GM21381 (cell line): Measurements from ENCODE around the gene DTX3.
"Not testable (repeated sequence)": the region's sequence is repeated elsewhere in the genome, so short reads cannot be mapped to it uniquely, and the experiment has no call there.

Source experiments
- ATAC-seq: cut with Tn5 transposase; IDR thresholded peaks from one replicate; pipeline ENCODE4 v1.9.1; 2021; ENCODE audit warnings: mild to moderate bottlenecking, moderate library complexity; ENCODE audit not compliant: unreplicated experiment

Gene DTX3

DNA sequence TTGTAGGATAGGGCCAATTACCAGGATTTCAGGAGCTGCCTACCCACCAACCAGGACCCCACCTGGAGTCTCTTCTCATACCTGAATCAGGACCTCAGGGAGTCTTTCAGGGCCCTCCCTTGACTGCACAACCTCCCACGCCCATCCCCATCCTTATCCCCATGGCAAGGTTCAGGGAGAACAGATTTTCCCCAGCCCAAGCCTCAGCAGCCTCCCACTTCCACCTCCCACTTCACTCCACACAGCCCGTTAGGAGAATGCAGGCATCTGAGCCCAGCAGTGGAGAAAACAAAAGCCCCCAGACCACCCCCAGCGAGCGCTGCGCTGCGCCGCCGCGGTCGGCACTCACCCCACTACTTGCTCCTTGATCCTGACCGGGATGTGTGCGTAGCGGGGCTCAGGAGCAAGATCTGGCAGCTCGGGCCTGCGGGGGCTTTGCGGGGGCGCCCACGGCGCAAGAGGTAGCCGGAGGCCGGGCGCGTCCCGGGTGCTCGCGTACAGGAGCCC lies 27.0 kb downstream of the DTX3 start:
- ATAC-seq: no peak

GRCh38 chr12:57632073-57632957 lies 27.7 kb downstream of the DTX3 start:
- ATAC-seq: no peak

DNA sequence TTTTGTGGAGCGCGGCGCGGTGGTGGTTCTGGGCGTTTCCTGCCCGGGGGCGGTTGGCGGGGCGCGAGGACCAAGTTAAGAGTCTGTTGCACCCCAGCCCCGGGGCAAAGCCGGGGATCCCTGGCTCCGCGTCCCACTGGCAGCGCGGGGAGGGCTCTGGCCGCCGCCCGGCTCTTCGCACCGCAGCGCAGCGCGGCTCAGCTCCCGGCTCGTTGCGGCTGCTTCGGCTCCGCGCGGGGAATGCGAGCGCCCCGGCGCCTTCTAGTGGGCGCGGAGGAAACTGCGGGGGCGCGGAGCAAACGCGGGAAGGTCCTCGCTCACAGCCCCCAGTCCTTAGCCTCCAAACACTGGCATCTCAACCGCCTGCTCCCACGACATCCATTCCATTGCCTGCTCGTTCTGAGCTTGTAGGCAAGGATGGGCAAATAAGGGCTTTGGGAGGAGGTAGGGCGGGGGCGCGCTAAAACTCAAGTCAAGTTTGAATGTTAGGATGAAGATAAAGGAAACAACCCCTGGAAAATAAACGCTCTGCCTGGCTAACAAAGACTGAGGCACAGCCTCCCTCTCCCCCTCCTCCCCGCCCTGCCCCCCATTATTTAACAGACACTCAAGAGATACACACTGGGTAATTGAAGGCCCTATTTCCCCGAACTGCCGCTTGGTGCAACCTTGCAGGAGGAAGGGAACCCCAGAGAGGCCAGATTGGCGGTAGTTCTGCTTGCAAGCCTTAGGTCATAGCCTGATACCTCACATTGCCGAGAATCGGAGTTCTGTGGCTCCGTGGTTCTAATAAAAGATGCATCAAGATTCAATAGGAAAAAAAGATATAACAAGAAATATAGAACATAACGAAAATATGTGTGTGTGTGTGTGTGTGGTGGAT lies 28.6 kb downstream of the DTX3 start, which contains the start of gene B4GALNT1:
TSS of gene B4GALNT1 (minus strand) at position 244 of the 883 bp plus-strand sequence. CDS start 1,069 bp downstream, outside the sequence.
- ATAC-seq: peak; percentile 77

GRCh38 chr12:57636731-57637130 lies 32.1 kb downstream of the DTX3 start:
- not testable (repeated sequence) for ATAC-seq

- no peak for ATAC-seq
Observed at GRCh38 chr12:57637364-57637763, 32.7 kb downstream of the DTX3 start.

GRCh38 chr12:57638096-57638495 lies 33.5 kb downstream of the DTX3 start:
- no peak for ATAC-seq

DNA sequence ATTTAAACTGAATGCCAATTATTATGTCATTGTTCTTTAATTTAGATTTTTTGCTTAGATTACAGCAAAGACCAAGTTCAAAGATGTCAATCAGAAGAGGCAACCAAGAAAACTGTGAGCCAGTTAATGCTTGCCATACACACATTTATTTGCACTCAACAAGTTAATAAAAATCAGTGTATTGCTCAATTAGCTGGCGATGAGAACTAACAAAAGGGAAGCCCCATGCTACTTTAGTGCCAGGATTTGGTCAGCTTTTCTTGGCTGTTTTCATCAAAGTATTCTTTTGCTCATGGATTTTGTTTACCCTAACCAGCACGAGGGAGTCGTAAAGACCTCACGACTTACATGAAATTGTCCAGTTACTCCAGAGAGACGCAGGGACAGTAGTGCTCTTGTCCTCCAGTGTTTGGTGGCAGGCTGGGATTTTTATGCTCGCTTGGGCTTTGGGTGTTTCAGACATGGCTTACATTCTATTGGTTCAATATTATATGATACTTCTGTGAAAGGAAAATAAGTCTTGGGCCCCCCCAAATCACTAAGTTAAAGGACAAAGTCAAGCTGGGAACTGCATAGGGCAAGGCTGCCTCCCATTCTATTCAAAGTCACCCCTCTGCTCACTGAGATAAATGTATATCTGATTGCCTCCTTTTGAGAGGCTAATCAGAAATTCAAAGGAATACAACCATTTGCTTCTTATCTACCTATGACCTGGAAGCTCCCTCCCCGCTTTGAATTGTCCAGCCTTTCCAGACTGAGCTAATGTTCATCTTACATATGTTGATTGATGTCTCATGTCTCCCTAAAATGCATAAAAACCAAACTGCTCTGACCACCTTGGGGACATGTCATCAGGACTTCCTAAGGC lies 35.8 kb downstream of the DTX3 start:
- ATAC-seq: no peak

- no peak for ATAC-seq
Observed at GRCh38 chr12:57641699-57642442, 37.2 kb downstream of the DTX3 start.

DNA sequence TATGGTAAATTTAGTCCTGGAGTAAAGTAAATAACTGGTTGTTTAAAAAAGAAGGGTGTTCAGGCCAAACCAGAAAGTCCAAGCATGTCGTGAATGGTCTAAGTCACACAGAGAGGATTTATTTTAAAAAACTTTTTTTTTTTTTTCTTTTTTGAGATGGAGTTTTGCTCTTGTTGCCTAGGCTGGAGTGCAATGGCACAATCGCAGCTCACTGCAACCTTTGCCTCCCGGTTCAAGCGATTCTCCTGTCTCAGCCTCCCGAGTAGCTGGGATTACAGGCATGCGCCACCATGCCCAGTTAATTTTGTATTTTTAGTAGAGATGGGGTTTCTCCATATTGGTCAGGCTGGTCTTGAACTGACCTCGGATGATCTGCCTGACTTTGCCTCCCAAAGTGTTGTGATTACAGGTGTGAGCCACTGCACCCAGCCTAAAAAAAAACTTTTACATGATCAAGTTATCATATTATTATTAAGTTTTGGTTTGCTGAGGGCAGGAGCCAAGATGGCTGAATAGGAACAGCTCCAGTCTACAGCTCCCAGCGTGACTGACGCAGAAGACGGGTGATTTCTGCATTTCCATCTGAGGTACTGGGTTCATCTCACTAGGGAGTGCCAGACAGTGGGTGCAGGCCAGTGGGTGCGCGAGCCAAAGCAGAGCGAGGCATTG lies 41.5 kb downstream of the DTX3 start:
- ATAC-seq: not testable (repeated sequence)

GRCh38 chr12:57646659-57647049 lies 42.0 kb downstream of the DTX3 start:
- ATAC-seq: not testable (repeated sequence)

DNA sequence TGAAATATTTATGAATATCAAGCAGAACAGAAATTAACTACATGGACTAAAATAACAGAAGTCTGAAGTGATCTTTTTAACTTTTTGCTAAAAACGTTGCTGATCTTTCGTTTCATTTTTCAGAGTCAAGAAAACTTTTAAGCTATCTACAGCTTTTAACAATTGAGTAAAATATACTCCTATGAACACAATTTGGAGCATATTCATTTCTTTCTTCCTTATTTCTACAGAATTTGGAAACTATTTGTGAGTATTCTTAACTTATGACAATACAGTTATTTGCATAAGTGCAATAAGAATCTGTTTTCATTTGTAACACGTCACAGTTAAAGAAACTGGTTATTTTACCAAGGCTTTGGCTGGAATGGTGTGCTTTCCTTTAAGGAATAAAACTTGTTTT lies 49.4 kb downstream of the DTX3 start:
- no peak for ATAC-seq

GRCh38 chr12:57655541-57656240 lies 51.1 kb downstream of the DTX3 start:
- no peak for ATAC-seq

- not testable (repeated sequence) for ATAC-seq
Observed at GRCh38 chr12:57656408-57656807, 51.8 kb downstream of the DTX3 start.

DNA sequence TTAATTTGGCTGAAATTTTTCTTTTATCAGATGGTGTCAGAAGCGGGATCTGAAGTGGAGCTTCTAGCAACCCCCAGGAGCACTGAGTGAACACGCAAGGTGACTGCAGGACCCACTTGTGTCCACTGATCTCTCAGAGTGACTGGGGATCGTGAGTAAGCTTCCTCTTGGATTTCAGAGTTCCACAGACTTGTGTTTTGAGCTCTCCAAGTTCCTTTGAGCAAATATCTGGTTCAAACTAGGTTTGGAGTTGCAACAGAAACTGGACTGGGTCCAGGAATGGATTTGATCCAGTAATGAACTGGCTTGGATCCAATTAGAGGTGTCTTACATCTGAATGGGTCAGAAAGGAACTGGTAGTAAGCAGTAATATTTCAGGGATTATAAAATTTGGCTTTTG lies 53.1 kb downstream of the DTX3 start:
- ATAC-seq: no peak

GRCh38 chr12:57658890-57659289 lies 54.3 kb downstream of the DTX3 start:
- no peak for ATAC-seq
